HL-60/S4 treated with phorbol 12-myristate 13-acetate at 8.2 ng/mL for 4 days and 3 days (cell line): Measurements from ENCODE around the gene DMD.

Source experiments
- in situ Hi-C: fragments of 300-500 bp; cut with MboI; formaldehyde crosslinking; loops from 2 replicates; pipeline ENCODE4 v1.15.0; 2022; ENCODE audit warnings: low sequenced_read_pairs

Gene DMD

DNA sequence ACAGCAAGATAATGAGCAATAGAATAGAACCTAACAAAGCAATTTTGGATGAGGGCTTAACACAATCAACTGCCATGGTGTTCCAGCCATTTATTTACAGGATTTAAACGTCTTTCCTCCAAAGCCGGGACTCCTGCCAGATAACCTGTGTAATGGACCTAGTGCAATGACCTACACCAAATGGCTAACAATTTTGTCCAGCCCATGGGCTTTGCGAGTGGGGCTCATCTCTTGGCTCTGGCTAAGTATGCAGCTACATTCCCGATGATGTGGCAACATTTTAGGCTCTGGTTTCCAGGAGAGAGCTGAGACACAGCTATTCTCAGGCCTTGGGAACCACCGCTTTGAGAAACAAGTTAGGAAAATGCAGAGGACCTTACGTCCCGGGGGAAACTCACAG is 1317.2 kb downstream of the DMD start:
- in situ Hi-C loops: no loop called here

GRCh38 chrX:31893525-31893924 is 1317.8 kb downstream of the DMD start:
- in situ Hi-C loops: no loop called here

- in situ Hi-C loops: no loop called here
Observed at GRCh38 chrX:31889088-31889487, 1322.3 kb downstream of the DMD start.

DNA sequence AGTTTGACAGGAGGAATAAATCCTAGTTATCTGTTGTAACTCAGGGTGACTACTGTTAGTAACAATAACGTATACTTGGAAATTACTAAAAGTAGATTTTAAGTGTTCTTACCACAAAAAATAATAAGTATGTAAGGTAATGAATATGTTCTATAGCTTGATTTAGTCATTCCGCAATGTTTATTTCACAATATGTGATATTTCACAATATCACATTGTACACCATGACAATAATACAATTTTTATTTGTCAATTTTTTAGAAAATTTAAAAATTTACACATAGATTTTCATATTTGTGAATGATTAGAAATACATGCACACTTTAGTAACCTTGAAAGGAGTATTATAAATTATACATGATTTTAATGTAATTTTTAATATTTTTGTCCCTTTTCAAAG is 1326.8 kb downstream of the DMD start:
- in situ Hi-C loops: no loop called here

GRCh38 chrX:31872007-31872406 is 1339.3 kb downstream of the DMD start:
- in situ Hi-C loops: no loop called here

DNA sequence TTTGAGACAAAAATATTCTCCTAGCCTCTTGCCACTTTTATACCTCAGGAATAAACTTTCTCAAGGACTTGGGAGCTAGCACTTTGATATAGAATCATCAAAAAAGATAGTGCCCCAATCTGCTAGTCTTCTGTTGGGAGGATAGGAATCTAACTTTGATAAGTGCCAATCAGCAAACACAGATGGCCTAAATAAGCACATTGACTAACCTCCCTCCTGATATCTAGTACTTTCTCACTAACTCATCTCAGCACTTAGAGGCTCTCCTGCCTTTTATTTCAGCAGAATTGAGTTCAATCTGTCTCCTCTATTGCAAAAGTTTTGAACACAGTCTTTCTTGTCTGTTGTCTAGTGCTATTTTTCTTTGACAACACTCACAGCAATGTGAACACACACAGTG is 1341.1 kb downstream of the DMD start:
- in situ Hi-C loops: no loop called here

DNA sequence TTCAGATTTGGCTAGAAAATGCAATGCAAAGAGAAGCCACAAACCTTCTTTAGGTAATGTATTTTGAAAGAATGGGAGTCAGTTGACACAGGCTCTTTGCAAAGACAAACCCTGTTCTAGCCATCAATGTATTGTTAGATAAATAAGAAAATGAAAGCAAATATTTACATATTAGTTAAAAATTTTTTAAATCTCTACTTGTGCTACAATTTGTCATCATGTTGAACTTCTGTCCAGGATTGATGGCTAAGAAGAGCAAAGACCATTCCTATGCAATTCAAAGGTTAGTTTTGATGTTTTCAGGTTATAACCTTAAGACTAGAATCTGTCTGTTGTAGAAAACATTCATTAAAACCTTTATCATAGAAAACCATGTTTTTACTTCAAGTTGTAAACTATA is 1350.7 kb downstream of the DMD start:
- in situ Hi-C loops: no loop called here

GRCh38 chrX:31858915-31859314 is 1352.4 kb downstream of the DMD start:
- in situ Hi-C loops: no loop called here

- in situ Hi-C loops: no loop called here
Observed at GRCh38 chrX:31854716-31855115, 1356.6 kb downstream of the DMD start.

- in situ Hi-C loops: no loop called here
Observed at GRCh38 chrX:31851761-31852160, 1359.6 kb downstream of the DMD start.

DNA sequence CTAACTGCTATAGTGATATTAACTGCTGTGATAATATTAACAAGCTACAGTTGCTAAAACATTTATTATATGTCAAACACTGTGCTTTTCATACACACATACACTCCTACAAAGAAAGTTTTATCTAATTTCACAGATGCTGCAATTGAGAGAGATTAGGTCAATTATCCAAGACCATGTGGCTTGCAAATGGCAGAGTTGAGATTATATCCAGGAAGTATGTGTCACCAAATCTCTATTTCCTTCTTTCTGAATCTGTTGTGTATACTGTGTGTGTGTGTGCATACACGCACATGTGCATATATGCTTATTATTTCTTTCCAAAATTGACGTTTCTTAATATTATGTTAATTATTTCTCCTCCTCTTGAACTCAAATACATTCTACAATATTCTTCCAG is 1363.6 kb downstream of the DMD start:
- in situ Hi-C loops: no loop called here

DNA sequence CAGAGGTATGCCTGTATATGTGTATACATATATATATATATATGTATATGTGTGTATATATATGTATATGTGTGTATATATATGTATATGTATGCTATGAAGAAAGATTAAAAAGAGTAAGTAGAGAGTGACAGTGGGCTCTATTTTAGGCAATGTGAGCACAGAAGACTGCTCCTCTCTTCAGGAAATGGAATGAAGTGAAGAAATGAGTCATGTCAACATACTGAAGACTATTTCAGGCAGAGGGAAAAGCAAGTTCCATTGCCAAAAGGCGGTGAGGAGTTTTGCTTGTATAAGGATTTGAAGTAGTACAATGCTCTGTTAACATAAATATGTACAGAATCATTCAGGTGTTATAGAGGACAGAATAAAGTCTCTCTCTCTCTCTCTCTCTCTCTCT is 1366.3 kb downstream of the DMD start:
- in situ Hi-C loops: no loop called here

DNA sequence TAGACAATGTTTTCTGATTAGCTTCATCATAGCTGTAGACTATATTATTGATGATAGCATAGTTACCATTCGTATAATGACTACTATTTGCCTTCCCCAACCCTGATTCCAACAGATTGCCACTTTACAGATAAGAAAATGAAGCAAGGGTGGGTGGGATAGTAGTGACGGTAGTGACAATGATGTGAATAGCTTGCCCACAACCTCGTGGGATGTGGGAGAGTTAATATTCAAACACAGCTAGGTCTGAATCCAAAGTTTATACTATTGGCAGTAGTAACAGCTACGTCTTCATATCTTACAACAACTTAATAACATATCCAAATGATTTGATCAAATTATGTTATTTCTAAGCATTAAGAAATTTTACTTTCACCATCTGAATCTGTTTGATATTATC is 1372.7 kb downstream of the DMD start:
- in situ Hi-C loops: no loop called here

- in situ Hi-C loops: no loop called here
Observed at GRCh38 chrX:31837445-31838049, 1373.8 kb downstream of the DMD start.

DNA sequence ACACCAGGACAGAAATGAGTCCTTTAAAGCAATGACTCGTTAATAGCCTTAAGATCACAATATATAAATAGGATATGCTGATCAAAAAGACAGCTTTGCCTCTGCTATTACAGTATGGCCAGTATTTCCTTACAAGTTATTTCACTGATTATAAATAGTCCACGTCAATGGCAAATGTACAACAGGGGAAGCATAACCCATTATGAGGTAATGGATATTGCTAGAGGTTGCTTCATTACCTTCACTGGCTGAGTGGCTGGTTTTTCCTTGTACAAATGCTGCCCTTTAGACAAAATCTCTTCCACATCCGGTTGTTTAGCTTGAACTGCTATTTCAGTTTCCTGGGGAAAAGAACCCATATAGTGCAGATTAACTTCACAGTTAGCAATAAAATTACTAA is 1374.9 kb downstream of the DMD start:
- in situ Hi-C loops: no loop called here

- in situ Hi-C loops: no loop called here
Observed at GRCh38 chrX:31832263-31832662, 1379.1 kb downstream of the DMD start.

GRCh38 chrX:31820430-31821210 is 1390.7 kb downstream of the DMD start:
- in situ Hi-C loops: no loop called here

DNA sequence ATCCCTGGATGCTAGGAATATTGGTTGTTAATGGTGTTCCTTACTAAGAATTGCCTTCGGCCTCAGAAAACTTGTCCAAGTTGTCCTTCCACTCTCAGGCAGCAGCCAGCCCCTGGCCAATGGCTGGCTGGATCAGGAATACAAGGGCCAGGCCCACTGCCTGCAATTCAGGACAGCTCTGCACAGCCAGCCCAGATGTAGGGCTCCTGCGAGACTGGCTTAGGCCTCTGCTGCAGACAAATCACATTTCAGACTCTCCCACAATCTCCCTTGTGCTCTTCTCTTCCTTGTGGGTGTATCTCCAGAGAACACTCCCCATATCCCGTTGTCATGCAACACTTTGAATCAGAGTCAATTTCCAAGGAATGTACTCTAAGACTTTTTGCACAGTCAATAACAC is 1391.9 kb downstream of the DMD start:
- in situ Hi-C loops: no loop called here

- in situ Hi-C loops: no loop called here
Observed at GRCh38 chrX:31811106-31811505, 1400.2 kb downstream of the DMD start.

DNA sequence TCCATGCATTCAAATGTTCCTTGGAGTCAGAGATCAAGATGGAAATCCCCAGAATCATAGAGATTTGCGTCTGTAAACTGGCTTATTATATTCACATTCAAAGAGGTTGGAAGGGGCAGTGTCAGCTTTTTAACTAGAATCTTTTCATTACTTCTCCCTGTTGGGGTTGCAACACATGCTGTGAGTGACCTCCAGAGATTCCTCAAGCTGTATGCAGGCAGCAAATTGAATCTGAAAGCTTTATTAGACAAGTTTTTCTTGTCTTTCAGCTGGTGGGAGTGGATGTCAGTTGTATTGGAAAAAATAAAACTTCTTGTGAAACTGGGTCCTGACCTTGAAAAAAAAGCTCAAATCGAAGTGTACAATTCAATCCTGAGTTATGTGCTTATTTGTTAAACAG is 1403.0 kb downstream of the DMD start:
- in situ Hi-C loops: no loop called here

DNA sequence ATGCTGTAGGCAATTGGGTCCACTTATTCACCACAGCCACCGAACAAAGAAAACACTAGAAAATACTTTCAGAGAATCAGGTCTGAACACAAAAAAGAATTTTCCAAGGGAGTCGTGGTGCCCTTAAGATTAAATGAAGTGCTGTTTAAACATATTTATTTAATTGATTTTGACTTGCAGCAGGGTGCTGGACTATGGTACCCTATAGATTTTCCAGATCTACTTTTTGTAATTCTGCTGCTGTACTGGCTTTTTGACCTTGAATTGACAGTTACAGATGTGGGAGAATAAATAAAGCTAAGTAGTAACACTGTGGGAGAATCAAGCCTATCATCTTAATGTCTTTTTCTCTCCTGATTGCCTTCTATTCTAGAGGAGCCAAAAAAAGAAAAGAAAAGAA is 1404.2 kb downstream of the DMD start:
- in situ Hi-C loops: no loop called here

DNA sequence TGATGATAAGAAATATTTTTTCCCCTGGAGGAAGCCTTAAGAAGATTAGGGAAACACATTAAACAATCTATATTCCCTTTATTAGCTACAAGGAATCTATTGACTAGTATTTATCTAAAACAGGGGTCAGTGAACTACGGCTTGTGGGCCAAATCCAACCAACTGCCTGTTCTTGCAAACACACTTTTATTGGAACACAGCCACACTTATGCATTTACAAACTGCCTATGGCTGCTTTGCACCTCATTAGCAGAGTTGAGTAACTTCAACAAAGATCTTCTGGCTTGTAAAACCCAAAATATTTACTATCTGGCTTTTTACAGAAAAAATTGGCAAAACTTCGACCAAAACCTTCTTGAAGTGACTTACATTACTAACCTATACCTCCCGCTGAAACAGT is 1405.6 kb downstream of the DMD start:
- in situ Hi-C loops: no loop called here

- in situ Hi-C loops: no loop called here
Observed at GRCh38 chrX:31800219-31800618, 1411.1 kb downstream of the DMD start.
